OCI-LY3 (cell line): ENCODE measurements around the gene ALPP.
"Not testable (repeated sequence)": the region's sequence is repeated elsewhere in the genome, so short reads cannot be mapped to it uniquely, and the experiment has no call there.

ENCODE experiments used
- H2AFZ ChIP-seq: fragments of 200-600, 300-600 bp; shearing (Covaris generic); 2 replicates; pipeline ENCODE4 v1.6.0; 2014; ENCODE audit warnings: antibody characterized with exemption, low read depth, low read length
- H3K27ac ChIP-seq: fragments of 200-600, 300-600 bp; sonication (generic); 2 replicates; pipeline ENCODE4 v1.5.1; 2014; ENCODE audit warnings: mild to moderate bottlenecking, low read length, moderate library complexity, mixed read lengths
- H3K27me3 ChIP-seq: fragments of 200-600, 300-600 bp; sonication (generic); 2 replicates; pipeline ENCODE4 v1.6.1; 2014; ENCODE audit warnings: low read depth, low read length, mixed read lengths
- H3K36me3 ChIP-seq: fragments of 200-600, 300-600 bp; sonication (generic); replicated peaks from 2 replicates; pipeline ENCODE3; 2014; ENCODE audit warnings: low read depth, low read length, mixed read lengths
- H3K4me1 ChIP-seq: fragments of 300-600, 200-600 bp; sonication (generic); 2 replicates; pipeline ENCODE4 v1.6.1; 2014; ENCODE audit warnings: low read length, mixed read lengths
- H3K4me2 ChIP-seq: fragments of 200-600, 300-600 bp; sonication (generic); 2 replicates; pipeline ENCODE4 v1.6.1; 2014; ENCODE audit warnings: low read length, mixed read lengths
- H3K4me3 ChIP-seq: fragments of 300-600, 200-600 bp; sonication (generic); 2 replicates; pipeline ENCODE4 v1.5.1; 2014; ENCODE audit warnings: antibody characterized with exemption, mild to moderate bottlenecking, low read length, moderate library complexity
- H3K79me2 ChIP-seq: fragments of 300-600, 200-600 bp; shearing (Covaris generic); 2 replicates; pipeline ENCODE4 v1.6.1; 2014; ENCODE audit warnings: mild to moderate bottlenecking, low read length, mixed read lengths
- H3K9ac ChIP-seq: fragments of 300-600, 200-600 bp; shearing (Covaris generic); 2 replicates; pipeline ENCODE4 v1.6.0; 2014; ENCODE audit warnings: mild to moderate bottlenecking, low read length, moderate library complexity
- H3K9me3 ChIP-seq: fragments of 200-600, 300-600 bp; shearing (Covaris generic); 2 replicates; pipeline ENCODE4 v1.6.1; 2014; ENCODE audit warnings: low read length, mixed read lengths; ENCODE audit not compliant: insufficient read depth
- H4K20me1 ChIP-seq: fragments of 200-600, 300-600 bp; sonication (generic); 2 replicates; pipeline ENCODE4 v1.6.1; 2016; ENCODE audit warnings: low read length, mixed read lengths; ENCODE audit not compliant: insufficient read depth
- CTCF ChIP-seq: fragments of 200-600, 300-600 bp; sonication (generic); IDR thresholded peaks from 2 replicates; pipeline ENCODE4 v1.5.1; 2014; ENCODE audit warnings: antibody characterized with exemption, low read length, low read depth
- EZH2phosphoT487 ChIP-seq: fragments of 200-600 bp; shearing (Covaris generic); IDR thresholded peaks from 2 replicates; pipeline ENCODE4 v1.6.1; 2018; ENCODE audit warnings: antibody characterized with exemption, mixed run types, low read depth

ALPP gene

GRCh38 chr2:232389327-232389726 is 10.8 kb downstream of the ALPP start:
- H3K9me3 ChIP-seq, result no peaks in the 10 kb centered on the region
- no peak overlapping the region for H3K9ac ChIP-seq
- TF ChIP-seq EZH2phosphoT487, result no peak
- TF ChIP-seq CTCF, result no peak
- H2AFZ ChIP-seq, result no peak overlapping the region
- no peaks in the 10 kb centered on the region for H3K79me2 ChIP-seq
- H3K4me2 ChIP-seq, result no peak overlapping the region
- H3K4me1 ChIP-seq, result no peaks in the 10 kb centered on the region
- no peaks in the 10 kb centered on the region for H3K36me3 ChIP-seq
- H3K27me3 ChIP-seq, result no peaks in the 10 kb centered on the region
- H4K20me1 ChIP-seq, result no peaks in the 10 kb centered on the region
- no peak overlapping the region for H3K27ac ChIP-seq
- no peak overlapping the region for H3K4me3 ChIP-seq

GRCh38 chr2:232390661-232391060 is 12.1 kb downstream of the ALPP start:
- Histone ChIP-seq H3K9ac (no peak overlapping the region), H3K79me2 (no peaks in the 10 kb centered on the region), H3K4me2 (no peak overlapping the region), H4K20me1 (no peaks in the 10 kb centered on the region), H3K27ac (no peak overlapping the region), H3K4me3 (no peak overlapping the region), H3K9me3 (no peaks in the 10 kb centered on the region), H2AFZ (no peak overlapping the region; the same call in 1 of the 2 replicates), H3K4me1 (0 out of 2 replicates have a peak, but pooled peaks cover 3% of the 10 kb centered on the region), H3K27me3 (no peaks in the 10 kb centered on the region), H3K36me3 (no peaks in the 10 kb centered on the region)
- TF ChIP-seq EZH2phosphoT487, result no peak
- TF ChIP-seq CTCF, result no peak

GRCh38 chr2:232393556-232393955 is 15.0 kb downstream of the ALPP start:
- Histone ChIP-seq H3K36me3 (no peaks in the 10 kb centered on the region), H3K27ac (no peak overlapping the region), H2AFZ (no peak overlapping the region)

GRCh38 chr2:232394431-232394830 is 15.9 kb downstream of the ALPP start:
- H3K9me3 ChIP-seq, H3K27ac ChIP-seq, H3K4me1 ChIP-seq, H3K27me3 ChIP-seq, H3K4me3 ChIP-seq, H4K20me1 ChIP-seq, H2AFZ ChIP-seq, H3K79me2 ChIP-seq, H3K36me3 ChIP-seq, H3K4me2 ChIP-seq, H3K9ac ChIP-seq: not testable (repeated sequence)

More at GRCh38 chr2:232393556-232393955, 15.0 kb downstream of the ALPP start:
- Histone ChIP-seq H3K4me3 (no peak overlapping the region), H3K9ac (no peak overlapping the region), H3K4me1 (0 out of 2 replicates have a peak, but pooled peaks cover 5% of the 10 kb centered on the region), H4K20me1 (no peaks in the 10 kb centered on the region), H3K9me3 (no peaks in the 10 kb centered on the region), H3K79me2 (no peaks in the 10 kb centered on the region), H3K4me2 (no peak overlapping the region), H3K27me3 (no peaks in the 10 kb centered on the region)
- TF ChIP-seq EZH2phosphoT487, result no peak
- TF ChIP-seq CTCF, result no peak

- no peak overlapping the region for H3K4me2 ChIP-seq
- H3K4me3 ChIP-seq, result no peak overlapping the region
- H3K9ac ChIP-seq, result no peak overlapping the region
- no peaks in the 10 kb centered on the region for H3K27me3 ChIP-seq
- TF ChIP-seq CTCF (no peak), EZH2phosphoT487 (no peak)
- H3K36me3 ChIP-seq, result no peaks in the 10 kb centered on the region
- H3K9me3 ChIP-seq, result no peaks in the 10 kb centered on the region
- no peaks in the 10 kb centered on the region for H4K20me1 ChIP-seq
- H3K4me1 ChIP-seq, result 0 out of 2 replicates have a peak, but pooled peaks cover 5% of the 10 kb centered on the region
- no peak overlapping the region for H3K27ac ChIP-seq
- H2AFZ ChIP-seq, result no peak overlapping the region
- no peaks in the 10 kb centered on the region for H3K79me2 ChIP-seq
Measured at GRCh38 chr2:232395586-232395985, 17.0 kb downstream of the ALPP start.
